Panc1 (cell line): ENCODE results near the gene TESK2. TPM values are rescaled to one million over a fixed set of nuclear protein-coding genes. Genes with fewer than 3 reads are reported as not detected.
A peak's percentile ranks its signal among the peaks of the same experiment; 100 is the strongest.

Experiments used
- ATAC-seq: fragments of 200-7000 bp; cut with Tn5 transposase; 2 replicates; pipeline ENCODE4 v1.9.1; 2020; ENCODE audit warnings: mild to moderate bottlenecking, moderate library complexity
- BruUV-seq: library from RNA; stranded (reverse); fragments of 400-500 nt; replicated peaks from 2 replicates; lab custom pipeline; 2021; lab: Mats Ljungman, UMichigan
- CTCF ChIA-PET: fragments of 300-600 bp; sonication (Branson Sonifier 250); formaldehyde crosslinking; loops from one replicate; lab custom pipeline; 2022; ENCODE audit warnings: antibody characterized with exemption; lab: Charles Lee
- POLR2A ChIA-PET: fragments of 300-600 bp; sonication (Branson Sonifier 250); formaldehyde crosslinking; loops from one replicate; lab custom pipeline; 2022; ENCODE audit warnings: antibody characterized with exemption; lab: Charles Lee
- DNase-seq: peaks from one replicate; pipeline ENCODE4 v3.0.0-alpha.2; 2010; ENCODE audit warnings: low read depth, low spot score
- H3K27ac ChIP-seq: 2 replicates; pipeline ENCODE4 v1.5.1; 2011; ENCODE audit warnings: mild to moderate bottlenecking, low read length, inconsistent platforms
- H3K27me3 ChIP-seq: fragments of 200-500 bp; sonication (Bioruptor generic); 2 replicates; pipeline ENCODE4 v1.6.0; 2014; ENCODE audit warnings: low read length, inconsistent platforms; ENCODE audit not compliant: control insufficient read depth, insufficient read depth
- H3K36me3 ChIP-seq: fragments of 200-500 bp; sonication (Bioruptor generic); 2 replicates; pipeline ENCODE4 v1.5.1; 2014; ENCODE audit warnings: inconsistent platforms, mild to moderate bottlenecking, low read length, moderate library complexity; ENCODE audit not compliant: control insufficient read depth, insufficient read depth
- H3K4me1 ChIP-seq: 2 replicates; pipeline ENCODE4 v1.5.1; 2011; ENCODE audit warnings: inconsistent platforms, mild to moderate bottlenecking, low read length, moderate library complexity; ENCODE audit not compliant: control insufficient read depth, insufficient read depth
- H3K4me3 ChIP-seq, 2 experiments: 2 replicates each; pipeline ENCODE4 v1.5.1; 2011 to 2012; ENCODE audit warnings: low read depth in 2 of 2, low read length in 2 of 2, mild to moderate bottlenecking in 2 of 2, inconsistent platforms in 1 of 2, moderate library complexity in 1 of 2
- H3K9me3 ChIP-seq: fragments of 200-500 bp; sonication (Bioruptor generic); 2 replicates; pipeline ENCODE4 v1.5.1; 2014; ENCODE audit warnings: low read depth, mild to moderate bottlenecking, inconsistent platforms, low read length, moderate library complexity; ENCODE audit not compliant: control insufficient read depth, insufficient read depth
- CTCF ChIP-seq: fragments of 450-650 bp; IDR thresholded peaks from 2 replicates; pipeline ENCODE4 v1.5.1; 2017; ENCODE audit warnings: mild to moderate bottlenecking
- POLR2AphosphoS5 ChIP-seq: IDR thresholded peaks from 2 replicates; pipeline ENCODE4 v1.6.1; 2012; ENCODE audit warnings: mild to moderate bottlenecking, low read depth, low read length, moderate library complexity
- REST ChIP-seq, 2 experiments: IDR thresholded peaks; 2 replicates each; pipeline ENCODE4 v1.6.1; 2011 to 2012; ENCODE audit warnings: low read depth in 2 of 2, control low read depth in 1 of 2, low read length in 1 of 2, mild to moderate bottlenecking in 1 of 2, moderate library complexity in 1 of 2; ENCODE audit not compliant: insufficient read depth in 1 of 2
- SIN3A ChIP-seq: IDR thresholded peaks from 2 replicates; pipeline ENCODE4 v1.6.1; 2012; ENCODE audit warnings: low read depth, mild to moderate bottlenecking, low read length, moderate library complexity, borderline replicate concordance; ENCODE audit not compliant: insufficient read depth
- TCF7L2 ChIP-seq: IDR thresholded peaks from 2 replicates; pipeline ENCODE4 v1.6.1; 2011; ENCODE audit warnings: mild to moderate bottlenecking, low read depth, low read length, inconsistent platforms
- in situ Hi-C: cut with HindIII; loops from 2 replicates; pipeline ENCODE4 v1.10.0; 2016; ENCODE audit warnings: low sequenced_read_pairs, low pct_unique_long_range_greater_than_20kb
- intact Hi-C: fragments of 100-400 bp; cut with micrococcal nuclease; formaldehyde crosslinking; loops from one replicate; pipeline ENCODE4 v1.10.0; 2022; ENCODE audit not compliant: unreplicated experiment
- total RNA-seq: library from RNA; stranded (reverse); gene quantifications from one replicate; pipeline ENCODE4 v1.2.1, GENCODE V29; 2021; ENCODE audit not compliant: unreplicated experiment

TESK2 gene
- total RNA-seq, 1 experiment from 2014 or later: 3.3 TPM

- CTCF ChIA-PET: interaction anchor here (0.7 kb wide), 1 partner anchor 104 kb away, joined by 3 read pairs; no protein-coding TSS in a partner anchor
- in situ Hi-C loops (no loop called here), intact Hi-C loops (no loop called here)
- no peak overlapping the region for H3K27ac ChIP-seq
- no peaks in the 10 kb centered on the region for H3K36me3 ChIP-seq
- TF ChIP-seq TCF7L2 (no peak), REST (IDR thresholded peaks at IDR 0.05; ENCODE audit: insufficient read depth in 1 of 2, low read depth in 2 of 2, low read length in 1 of 2) (no peak), CTCF (no peak), SIN3A (no peak), POLR2AphosphoS5 (no peak)
- no TSS peak for BruUV-seq
- no peaks in the 10 kb centered on the region for H3K27me3 ChIP-seq
- DNase-seq: no peak
- no peak overlapping the region for H3K4me3 ChIP-seq
- POLR2A ChIA-PET: no interaction called here
- no peaks in the 10 kb centered on the region for H3K9me3 ChIP-seq
- H3K4me1 ChIP-seq: no peaks in the 10 kb centered on the region
- no peak for ATAC-seq
Measured at GRCh38 chr1:45479039-45479748, 11.8 kb downstream of the TESK2 start.

- Histone ChIP-seq H3K27me3 (no peaks in the 10 kb centered on the region), H3K9me3 (no peaks in the 10 kb centered on the region), H3K4me3 (no peak overlapping the region), H3K36me3 (no peaks in the 10 kb centered on the region), H3K27ac (no peak overlapping the region), H3K4me1 (no peaks in the 10 kb centered on the region)
- intact Hi-C loops: no loop called here
- DNase-seq: no peak
- ChIA-PET CTCF (interaction anchor here (0.6 kb wide), 1 partner anchor 19 kb away, joined by 3 read pairs; no protein-coding TSS in a partner anchor), POLR2A (no interaction called here)
- ATAC-seq: no peak
- TSS peak; percentile 51 for BruUV-seq
- TF ChIP-seq REST (IDR thresholded peaks at IDR 0.05; ENCODE audit: insufficient read depth in 1 of 2, low read depth in 2 of 2, low read length in 1 of 2) (no peak), TCF7L2 (no peak), SIN3A (no peak), POLR2AphosphoS5 (no peak), CTCF (no peak)
- in situ Hi-C loops: no loop called here
Measured at GRCh38 chr1:45478121-45478814, 12.7 kb downstream of the TESK2 start.
